Activated B cell treated with CpG ODN at 0.5 μM for 24 hours (primary cell): ENCODE measurements around the gene THOP1. TPM values are rescaled to one million over a fixed set of nuclear protein-coding genes. Genes with fewer than 3 reads are reported as not detected.

Experiments used
- ATAC-seq: fragments of 200-7000 bp; cut with Tn5 transposase; one replicate; pipeline ENCODE4 v1.10.0; 2021; ENCODE audit warnings: low read depth, mild to moderate bottlenecking, moderate library complexity
- CTCF ChIA-PET: fragments of 350-600 bp; sonication (Branson Sonifier 250); formaldehyde crosslinking; loops from one replicate; lab custom pipeline; 2021; ENCODE audit warnings: antibody characterized with exemption; lab: Charles Lee
- POLR2A ChIA-PET: fragments of 350-600 bp; sonication (Branson Sonifier 250); formaldehyde crosslinking; loops from one replicate; lab custom pipeline; 2021; ENCODE audit warnings: antibody characterized with exemption; lab: Charles Lee
- DNase-seq: peaks from one replicate; pipeline ENCODE4 v3.0.0; 2022
- H3K27ac Mint-ChIP-seq: one replicate; pipeline ENCODE4 v1.8.0; 2020; ENCODE audit warnings: mixed read lengths
- H3K27me3 Mint-ChIP-seq: one replicate; pipeline ENCODE4 v1.8.0; 2021; ENCODE audit warnings: mixed read lengths
- H3K36me3 Mint-ChIP-seq: one replicate; pipeline ENCODE4 v1.8.0; 2021; ENCODE audit warnings: low read depth, mixed read lengths
- H3K4me1 Mint-ChIP-seq: one replicate; pipeline ENCODE4 v1.8.0; 2021; ENCODE audit warnings: mixed read lengths
- H3K4me3 Mint-ChIP-seq: one replicate; pipeline ENCODE4 v1.8.0; 2020; ENCODE audit warnings: mild to moderate bottlenecking, mixed read lengths
- H3K9me3 Mint-ChIP-seq: one replicate; pipeline ENCODE4 v1.8.0; 2020; ENCODE audit warnings: mixed read lengths
- intact Hi-C: fragments of 100-400 bp; cut with micrococcal nuclease; formaldehyde crosslinking; loops from one replicate; pipeline ENCODE4 v1.15.1; 2024
- total RNA-seq: library from RNA; stranded (reverse); gene quantifications from 2 replicates; pipeline ENCODE4 v1.2.3, GENCODE V29; 2022
- TF ChIP-seq, protein P1 (sequence below): fragments of 200-600 bp; IDR thresholded peaks from one replicate; pipeline ENCODE4 v1.8.0; 2022; ENCODE audit warnings: antibody characterized with exemption, mild to moderate bottlenecking

THOP1 gene
- total RNA-seq, 1 donor from 2014 or later = 104 TPM

DNA sequence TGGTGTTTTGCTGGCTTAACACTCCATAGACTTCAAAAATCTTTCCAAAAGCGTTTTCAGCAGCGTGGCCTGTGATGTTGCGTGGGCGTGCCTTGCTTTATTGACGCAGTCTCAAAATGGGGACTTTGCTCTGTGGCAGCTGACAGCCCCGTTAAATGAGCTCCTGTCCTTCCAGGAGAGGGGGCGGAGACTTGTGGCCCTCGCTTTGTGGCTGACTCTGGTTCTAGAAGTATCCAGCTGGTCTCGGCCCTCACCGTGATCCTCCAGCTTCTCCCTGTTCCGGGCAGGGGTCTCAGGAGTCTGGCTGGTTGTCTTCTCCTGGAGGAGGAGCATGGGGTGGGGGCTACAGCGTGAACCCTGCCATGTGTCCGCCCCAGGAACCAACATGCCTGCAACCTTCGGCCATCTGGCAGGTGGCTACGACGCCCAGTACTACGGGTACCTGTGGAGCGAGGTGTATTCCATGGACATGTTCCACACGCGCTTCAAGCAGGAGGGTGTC lies 26.0 kb downstream of the THOP1 start:
- no peak overlapping the region for H3K27ac Mint-ChIP-seq
- ChIA-PET CTCF (no interaction called here), POLR2A (interaction anchor here (0.5 kb wide), 1 partner anchor 553 kb away, joined by 3 read pairs; no protein-coding TSS in a partner anchor)
- no peak for DNase-seq
- intact Hi-C loops = no loop called here
- peaks cover 42% of the 10 kb centered on the region for H3K36me3 Mint-ChIP-seq
- H3K4me1 Mint-ChIP-seq = no peaks in the 10 kb centered on the region
- no peak for ATAC-seq
- TF ChIP-seq, protein P1, sequence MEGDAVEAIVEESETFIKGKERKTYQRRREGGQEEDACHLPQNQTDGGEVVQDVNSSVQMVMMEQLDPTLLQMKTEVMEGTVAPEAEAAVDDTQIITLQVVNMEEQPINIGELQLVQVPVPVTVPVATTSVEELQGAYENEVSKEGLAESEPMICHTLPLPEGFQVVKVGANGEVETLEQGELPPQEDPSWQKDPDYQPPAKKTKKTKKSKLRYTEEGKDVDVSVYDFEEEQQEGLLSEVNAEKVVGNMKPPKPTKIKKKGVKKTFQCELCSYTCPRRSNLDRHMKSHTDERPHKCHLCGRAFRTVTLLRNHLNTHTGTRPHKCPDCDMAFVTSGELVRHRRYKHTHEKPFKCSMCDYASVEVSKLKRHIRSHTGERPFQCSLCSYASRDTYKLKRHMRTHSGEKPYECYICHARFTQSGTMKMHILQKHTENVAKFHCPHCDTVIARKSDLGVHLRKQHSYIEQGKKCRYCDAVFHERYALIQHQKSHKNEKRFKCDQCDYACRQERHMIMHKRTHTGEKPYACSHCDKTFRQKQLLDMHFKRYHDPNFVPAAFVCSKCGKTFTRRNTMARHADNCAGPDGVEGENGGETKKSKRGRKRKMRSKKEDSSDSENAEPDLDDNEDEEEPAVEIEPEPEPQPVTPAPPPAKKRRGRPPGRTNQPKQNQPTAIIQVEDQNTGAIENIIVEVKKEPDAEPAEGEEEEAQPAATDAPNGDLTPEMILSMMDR = no peak
- no peaks in the 10 kb centered on the region for H3K27me3 Mint-ChIP-seq
- H3K9me3 Mint-ChIP-seq = no peaks in the 10 kb centered on the region
- no peak overlapping the region for H3K4me3 Mint-ChIP-seq

GRCh38 chr19:2811735-2812413 lies 26.6 kb downstream of the THOP1 start:
- DNase-seq (no peak), ATAC-seq (no peak)
- Mint-ChIP-seq H3K27me3 (no peaks in the 10 kb centered on the region), H3K27ac (no peak overlapping the region), H3K4me3 (no peak overlapping the region), H3K9me3 (no peaks in the 10 kb centered on the region), H3K4me1 (no peaks in the 10 kb centered on the region), H3K36me3 (peaks cover 38% of the 10 kb centered on the region)
- TF ChIP-seq, protein P1 = no peak
- intact Hi-C loops = no loop called here
- CTCF ChIA-PET = no interaction called here
- POLR2A ChIA-PET = interaction anchor here (0.5 kb wide), 1 partner anchor 554 kb away, joined by 3 read pairs; no protein-coding TSS in a partner anchor

DNA sequence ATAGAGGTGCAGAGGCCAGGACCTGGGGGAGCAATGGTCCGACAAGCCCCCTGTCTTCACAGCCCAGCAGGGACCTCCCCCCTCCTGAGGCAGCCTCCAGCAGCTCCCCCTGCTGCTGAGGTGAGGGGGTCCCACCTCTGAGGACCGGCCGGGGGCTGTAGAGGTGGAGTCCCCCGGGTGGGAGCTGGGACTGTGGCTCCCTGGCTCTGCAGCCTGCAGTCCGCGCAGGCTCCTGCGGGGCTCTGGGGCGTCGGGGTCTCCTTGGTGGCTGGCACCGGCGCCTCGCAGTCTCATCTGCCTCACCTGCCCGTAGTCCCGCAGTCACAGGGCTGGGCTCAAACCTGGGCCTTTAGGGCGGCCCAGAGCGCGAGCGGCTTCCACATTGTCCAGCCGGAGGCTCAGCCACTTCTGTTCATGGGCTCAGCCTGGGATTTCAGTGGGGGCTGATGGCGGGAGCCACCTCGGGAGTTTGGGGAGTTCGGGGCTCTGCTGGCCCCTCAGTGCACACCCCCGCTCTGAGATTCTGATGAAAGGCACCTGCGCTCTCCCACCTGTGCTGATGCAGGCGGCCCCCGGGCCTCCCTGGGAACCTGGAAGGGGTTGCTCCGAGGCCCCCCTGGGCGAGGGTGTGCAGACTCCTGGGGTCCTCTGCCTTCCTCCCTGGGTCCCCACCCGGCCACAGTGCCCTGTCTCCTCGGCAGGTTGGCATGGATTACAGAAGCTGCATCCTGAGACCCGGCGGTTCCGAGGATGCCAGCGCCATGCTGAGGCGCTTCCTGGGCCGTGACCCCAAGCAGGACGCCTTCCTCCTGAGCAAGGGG lies 27.3 kb downstream of the THOP1 start:
- ATAC-seq = no peak
- Mint-ChIP-seq H3K4me1 (peaks cover 2% of the 10 kb centered on the region), H3K27ac (no peak overlapping the region), H3K36me3 (peaks cover 35% of the 10 kb centered on the region), H3K27me3 (no peaks in the 10 kb centered on the region), H3K9me3 (no peaks in the 10 kb centered on the region), H3K4me3 (no peak overlapping the region)
- ChIA-PET POLR2A (no interaction called here), CTCF (no interaction called here)
- no peak for DNase-seq
- intact Hi-C loops = no loop called here
- TF ChIP-seq, protein P1 = no peak

DNA sequence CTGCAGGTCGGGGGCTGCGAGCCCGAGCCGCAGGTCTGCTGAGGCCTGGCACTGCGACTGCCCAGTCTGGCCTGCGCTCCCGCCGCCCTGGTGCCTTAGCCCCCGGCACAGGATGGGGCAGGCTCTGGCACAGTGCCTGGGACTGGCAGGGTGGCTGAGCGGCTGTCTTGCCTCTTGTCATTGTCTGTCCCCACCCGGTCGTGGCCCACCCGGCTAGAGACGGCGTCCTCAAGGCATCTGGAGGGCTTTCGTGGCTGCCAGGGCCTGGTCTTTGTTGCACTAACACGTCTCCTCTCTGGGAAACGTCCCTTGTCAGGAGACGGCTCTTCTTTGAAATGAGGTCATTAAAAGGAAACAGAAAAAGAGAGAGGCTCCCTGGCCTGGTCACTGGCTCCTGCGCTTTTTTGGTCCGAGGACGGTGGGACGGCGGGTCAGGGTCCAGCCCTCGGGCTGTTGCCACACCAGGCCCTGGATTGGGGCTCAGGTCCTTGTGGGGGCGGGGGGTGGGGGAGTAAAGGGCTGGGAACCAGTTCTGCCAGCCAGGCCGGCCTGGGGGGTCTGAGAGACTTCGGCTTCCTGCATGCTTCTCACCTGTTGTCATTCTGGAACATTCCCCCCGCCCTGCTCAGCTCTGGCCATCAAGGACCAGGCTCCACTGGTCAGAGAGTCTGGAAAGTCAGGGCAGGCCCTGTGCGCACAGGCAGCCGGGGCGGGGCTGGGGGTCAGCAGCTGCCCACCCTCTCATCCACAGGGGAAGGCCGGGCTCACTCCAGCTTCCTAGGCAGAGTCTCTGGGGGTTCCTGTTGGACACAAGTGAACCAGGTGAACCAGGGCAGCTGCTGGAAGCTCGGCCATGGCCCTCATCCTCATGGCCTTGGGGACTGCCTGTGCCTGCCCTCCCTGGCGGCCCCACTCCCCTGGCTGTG lies 28.2 kb downstream of the THOP1 start:
- ATAC-seq (no peak), DNase-seq (no peak)
- no peak overlapping the region for H3K27ac Mint-ChIP-seq
- intact Hi-C loops = no loop called here
- H3K4me3 Mint-ChIP-seq = no peak overlapping the region
- H3K36me3 Mint-ChIP-seq = peaks cover 30% of the 10 kb centered on the region
- no peaks in the 10 kb centered on the region for H3K9me3 Mint-ChIP-seq
- TF ChIP-seq, protein P1 = no peak
- ChIA-PET POLR2A (no interaction called here), CTCF (no interaction called here)
- peaks cover 3% of the 10 kb centered on the region for H3K4me1 Mint-ChIP-seq
- no peaks in the 10 kb centered on the region for H3K27me3 Mint-ChIP-seq
